ENCODE data around the gene SLC12A4. TPM values are rescaled to one million over a fixed set of nuclear protein-coding genes. Genes with fewer than 3 reads are reported as not detected.
A peak's percentile ranks its signal among the peaks of the same experiment; 100 is the strongest.

SLC12A4 gene
- total RNA-seq, 4 donors from 2014 or later, result 82.0 to 127 (median 101) TPM

GRCh38 chr16:67924140-67924906 is 44.1 kb downstream of the SLC12A4 start:
- TF ChIP-seq CTCF (IDR thresholded peaks at IDR 0.05) (no peak), EP300 (IDR thresholded peaks at IDR 0.05) (no peak), POLR2A (IDR thresholded peaks at IDR 0.05) (no peak)
- Histone ChIP-seq H3K4me3 (no peak overlapping the region), H3K9me3 (no peaks in the 10 kb centered on the region), H3K27ac (peak overlapping the region in 1 of 4 donors; percentile 16), H3K27me3 (no peaks in the 10 kb centered on the region), H3K4me1 (peaks cover 0 to 65% (median 4%) of the 10 kb centered on the region in 4 donors), H3K36me3 (peaks cover 0 to 48% (median 5%) of the 10 kb centered on the region in 3 donors)
- WGBS, 2 donors, result 76 to 91% methylated on average over 10 of the region's 10 CpGs
- no peak for DNase-seq (ENCODE audit: low spot score in 2 of 2)

- DNase-seq (ENCODE audit: low spot score in 2 of 2), result no peak
- Histone ChIP-seq H3K4me1 (peaks cover 0 to 71% (median 4%) of the 10 kb centered on the region in 4 donors), H3K9me3 (no peaks in the 10 kb centered on the region), H3K4me3 (no peak overlapping the region), H3K36me3 (peaks cover 0 to 40% (median 5%) of the 10 kb centered on the region in 3 donors), H3K27ac (peak overlapping the region in 1 of 4 donors; percentile 16), H3K27me3 (no peaks in the 10 kb centered on the region)
- TF ChIP-seq POLR2A (IDR thresholded peaks at IDR 0.05) (no peak), EP300 (IDR thresholded peaks at IDR 0.05) (no peak), CTCF (IDR thresholded peaks at IDR 0.05) (no peak)
- WGBS, 2 donors, result 72% methylated on average over 10 of the region's 10 CpGs
Observed at GRCh38 chr16:67923414-67924116, 44.9 kb downstream of the SLC12A4 start.

- Histone ChIP-seq H3K36me3 (peaks cover 0 to 38% (median 5%) of the 10 kb centered on the region in 3 donors), H3K9me3 (no peaks in the 10 kb centered on the region), H3K27me3 (no peaks in the 10 kb centered on the region), H3K27ac (peak overlapping the region in 2 of 4 donors; percentile 12 to 18), H3K4me1 (peaks cover 0 to 70% (median 4%) of the 10 kb centered on the region in 4 donors), H3K4me3 (no peak overlapping the region)
- 70 to 84% methylated on average over 8 of the region's 8 CpGs for WGBS, 2 donors
- no peak for DNase-seq (ENCODE audit: low spot score in 2 of 2)
- no peak for TF ChIP-seq POLR2A (IDR thresholded peaks at IDR 0.05)
- TF ChIP-seq CTCF (IDR thresholded peaks at IDR 0.05), result no peak
- TF ChIP-seq EP300 (IDR thresholded peaks at IDR 0.05), result no peak
Observed at GRCh38 chr16:67922740-67923139, 45.7 kb downstream of the SLC12A4 start.

- Histone ChIP-seq H3K27ac (peak overlapping the region in 1 of 4 donors; percentile 18), H3K4me1 (peaks cover 0 to 75% (median 4%) of the 10 kb centered on the region in 4 donors), H3K27me3 (no peaks in the 10 kb centered on the region), H3K9me3 (no peaks in the 10 kb centered on the region), H3K4me3 (no peak overlapping the region), H3K36me3 (peaks cover 0 to 35% (median under 1%) of the 10 kb centered on the region in 3 donors)
- WGBS, 2 donors, result 53 to 58% methylated on average over 5 of the region's 5 CpGs
- DNase-seq (ENCODE audit: low spot score in 2 of 2), result no peak
- TF ChIP-seq CTCF (IDR thresholded peaks at IDR 0.05), result no peak
- TF ChIP-seq POLR2A (IDR thresholded peaks at IDR 0.05), result no peak
- TF ChIP-seq EP300 (IDR thresholded peaks at IDR 0.05), result no peak
Observed at GRCh38 chr16:67922221-67922620, 46.2 kb downstream of the SLC12A4 start.

Data from tibial nerve (tissue), 4 donors.